ENCODE results near the gene DGKB.

Gene DGKB

GRCh38 chr7:14199336-14199735, 703.2 kb downstream of the DGKB start:
- TF ChIP-seq CTCF (IDR thresholded peaks at IDR 0.05; ENCODE audit: extremely low read depth, missing control alignments) = no peak
- DNase-seq (ENCODE audit: low spot score) = no peak

- TF ChIP-seq CTCF (IDR thresholded peaks at IDR 0.05; ENCODE audit: extremely low read depth, missing control alignments) = no peak
- no peak for DNase-seq (ENCODE audit: low spot score)
Observed at GRCh38 chr7:14197280-14197679, 705.3 kb downstream of the DGKB start.

- DNase-seq (ENCODE audit: low spot score) = no peak
- TF ChIP-seq CTCF (IDR thresholded peaks at IDR 0.05; ENCODE audit: extremely low read depth, missing control alignments) = no peak
Observed at GRCh38 chr7:14196555-14196954, 706.0 kb downstream of the DGKB start.

- DNase-seq (ENCODE audit: low spot score) = no peak
- no peak for TF ChIP-seq CTCF (IDR thresholded peaks at IDR 0.05; ENCODE audit: extremely low read depth, missing control alignments)
Observed at GRCh38 chr7:14195871-14196270, 706.7 kb downstream of the DGKB start.

GRCh38 chr7:14195079-14195478, 707.5 kb downstream of the DGKB start:
- TF ChIP-seq CTCF (IDR thresholded peaks at IDR 0.05; ENCODE audit: extremely low read depth, missing control alignments) = no peak
- DNase-seq (ENCODE audit: low spot score) = no peak

GRCh38 chr7:14191686-14192098, 710.9 kb downstream of the DGKB start:
- no peak for TF ChIP-seq CTCF (IDR thresholded peaks at IDR 0.05; ENCODE audit: extremely low read depth, missing control alignments)
- DNase-seq (ENCODE audit: low spot score) = no peak

- DNase-seq (ENCODE audit: low spot score) = no peak
- no peak for TF ChIP-seq CTCF (IDR thresholded peaks at IDR 0.05; ENCODE audit: extremely low read depth, missing control alignments)
Observed at GRCh38 chr7:14184292-14184864, 718.2 kb downstream of the DGKB start.

Data from GM20000 (cell line).